Neural cell (in vitro differentiated cells): ENCODE measurements around the gene LMOD1.

Source experiments
- EP300 ChIP-seq: fragments of 450-650 bp; conservative IDR thresholded peaks from 2 replicates; pipeline ENCODE4 v1.6.1; 2014; ENCODE audit warnings: antibody characterized with exemption, mild to moderate bottlenecking, moderate library complexity; ENCODE audit not compliant: poor library complexity, severe bottlenecking
- EZH2 ChIP-seq: fragments of 200-600, 300-800 bp; shearing (Covaris generic), sonication (generic); IDR thresholded peaks from 2 replicates; pipeline ENCODE4 v1.6.1; 2014; ENCODE audit warnings: antibody characterized with exemption, low read length, borderline replicate concordance, mild to moderate bottlenecking; ENCODE audit not compliant: insufficient read depth, poor library complexity, severe bottlenecking
- MXI1 ChIP-seq: fragments of 450-650 bp; conservative IDR thresholded peaks from 2 replicates; pipeline ENCODE4 v1.6.1; 2014; ENCODE audit warnings: antibody characterized with exemption, mild to moderate bottlenecking; ENCODE audit not compliant: poor library complexity, severe bottlenecking
- POLR2AphosphoS5 ChIP-seq: IDR thresholded peaks from 2 replicates; pipeline ENCODE4 v1.6.1; 2012
- RAD21 ChIP-seq: fragments of 450-650 bp; conservative IDR thresholded peaks from 2 replicates; pipeline ENCODE4 v1.6.1; 2014; ENCODE audit warnings: antibody characterized with exemption, mild to moderate bottlenecking, moderate library complexity
- SMC3 ChIP-seq: fragments of 450-650 bp; conservative IDR thresholded peaks from 2 replicates; pipeline ENCODE4 v1.6.1; 2014; ENCODE audit warnings: antibody characterized with exemption, mild to moderate bottlenecking, moderate library complexity; ENCODE audit not compliant: poor library complexity
- TAF1 ChIP-seq: IDR thresholded peaks from 2 replicates; pipeline ENCODE4 v1.6.1; 2012; ENCODE audit warnings: low read depth
- TF ChIP-seq, protein P1 (sequence below): fragments of 450-650 bp; IDR thresholded peaks from 2 replicates; pipeline ENCODE4 v1.5.1; 2014; ENCODE audit warnings: antibody characterized with exemption, mild to moderate bottlenecking, moderate library complexity; ENCODE audit not compliant: poor library complexity, severe bottlenecking
- TF ChIP-seq, protein P2 (sequence below): IDR thresholded peaks from 2 replicates; pipeline ENCODE4 v1.6.1; 2012; ENCODE audit warnings: borderline replicate concordance

- TF ChIP-seq, protein P1, sequence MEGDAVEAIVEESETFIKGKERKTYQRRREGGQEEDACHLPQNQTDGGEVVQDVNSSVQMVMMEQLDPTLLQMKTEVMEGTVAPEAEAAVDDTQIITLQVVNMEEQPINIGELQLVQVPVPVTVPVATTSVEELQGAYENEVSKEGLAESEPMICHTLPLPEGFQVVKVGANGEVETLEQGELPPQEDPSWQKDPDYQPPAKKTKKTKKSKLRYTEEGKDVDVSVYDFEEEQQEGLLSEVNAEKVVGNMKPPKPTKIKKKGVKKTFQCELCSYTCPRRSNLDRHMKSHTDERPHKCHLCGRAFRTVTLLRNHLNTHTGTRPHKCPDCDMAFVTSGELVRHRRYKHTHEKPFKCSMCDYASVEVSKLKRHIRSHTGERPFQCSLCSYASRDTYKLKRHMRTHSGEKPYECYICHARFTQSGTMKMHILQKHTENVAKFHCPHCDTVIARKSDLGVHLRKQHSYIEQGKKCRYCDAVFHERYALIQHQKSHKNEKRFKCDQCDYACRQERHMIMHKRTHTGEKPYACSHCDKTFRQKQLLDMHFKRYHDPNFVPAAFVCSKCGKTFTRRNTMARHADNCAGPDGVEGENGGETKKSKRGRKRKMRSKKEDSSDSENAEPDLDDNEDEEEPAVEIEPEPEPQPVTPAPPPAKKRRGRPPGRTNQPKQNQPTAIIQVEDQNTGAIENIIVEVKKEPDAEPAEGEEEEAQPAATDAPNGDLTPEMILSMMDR = no peak
- TF ChIP-seq SMC3 (no peak), POLR2AphosphoS5 (no peak), MXI1 (no peak), EP300 (no peak), EZH2 (no peak), RAD21 (no peak), TAF1 (no peak)
- TF ChIP-seq, protein P2, sequence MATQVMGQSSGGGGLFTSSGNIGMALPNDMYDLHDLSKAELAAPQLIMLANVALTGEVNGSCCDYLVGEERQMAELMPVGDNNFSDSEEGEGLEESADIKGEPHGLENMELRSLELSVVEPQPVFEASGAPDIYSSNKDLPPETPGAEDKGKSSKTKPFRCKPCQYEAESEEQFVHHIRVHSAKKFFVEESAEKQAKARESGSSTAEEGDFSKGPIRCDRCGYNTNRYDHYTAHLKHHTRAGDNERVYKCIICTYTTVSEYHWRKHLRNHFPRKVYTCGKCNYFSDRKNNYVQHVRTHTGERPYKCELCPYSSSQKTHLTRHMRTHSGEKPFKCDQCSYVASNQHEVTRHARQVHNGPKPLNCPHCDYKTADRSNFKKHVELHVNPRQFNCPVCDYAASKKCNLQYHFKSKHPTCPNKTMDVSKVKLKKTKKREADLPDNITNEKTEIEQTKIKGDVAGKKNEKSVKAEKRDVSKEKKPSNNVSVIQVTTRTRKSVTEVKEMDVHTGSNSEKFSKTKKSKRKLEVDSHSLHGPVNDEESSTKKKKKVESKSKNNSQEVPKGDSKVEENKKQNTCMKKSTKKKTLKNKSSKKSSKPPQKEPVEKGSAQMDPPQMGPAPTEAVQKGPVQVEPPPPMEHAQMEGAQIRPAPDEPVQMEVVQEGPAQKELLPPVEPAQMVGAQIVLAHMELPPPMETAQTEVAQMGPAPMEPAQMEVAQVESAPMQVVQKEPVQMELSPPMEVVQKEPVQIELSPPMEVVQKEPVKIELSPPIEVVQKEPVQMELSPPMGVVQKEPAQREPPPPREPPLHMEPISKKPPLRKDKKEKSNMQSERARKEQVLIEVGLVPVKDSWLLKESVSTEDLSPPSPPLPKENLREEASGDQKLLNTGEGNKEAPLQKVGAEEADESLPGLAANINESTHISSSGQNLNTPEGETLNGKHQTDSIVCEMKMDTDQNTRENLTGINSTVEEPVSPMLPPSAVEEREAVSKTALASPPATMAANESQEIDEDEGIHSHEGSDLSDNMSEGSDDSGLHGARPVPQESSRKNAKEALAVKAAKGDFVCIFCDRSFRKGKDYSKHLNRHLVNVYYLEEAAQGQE = no peak
These were observed 19.8 kb upstream of the LMOD1 start for GRCh38 chr1:201966171-201966570.
